ENCODE data around the gene METTL8. TPM values are rescaled to one million over a fixed set of nuclear protein-coding genes. Genes with fewer than 3 reads are reported as not detected.
"Not testable (repeated sequence)": the region's sequence is repeated elsewhere in the genome, so short reads cannot be mapped to it uniquely, and the experiment has no call there.

Gene METTL8
- total and polyA plus RNA-seq, 2 of the 13 experiments (the other 11 are each of a cell fraction or from before 2014, with no cell fraction given): 18.6 to 68.2 TPM

GRCh38 chr2:171360905-171361304 is 72.9 kb downstream of the METTL8 start (continued):
- no peak for TF ChIP-seq ERF (CRISPR knock-in tag; IDR thresholded peaks at IDR 0.05)
- TF ChIP-seq, protein P1, sequence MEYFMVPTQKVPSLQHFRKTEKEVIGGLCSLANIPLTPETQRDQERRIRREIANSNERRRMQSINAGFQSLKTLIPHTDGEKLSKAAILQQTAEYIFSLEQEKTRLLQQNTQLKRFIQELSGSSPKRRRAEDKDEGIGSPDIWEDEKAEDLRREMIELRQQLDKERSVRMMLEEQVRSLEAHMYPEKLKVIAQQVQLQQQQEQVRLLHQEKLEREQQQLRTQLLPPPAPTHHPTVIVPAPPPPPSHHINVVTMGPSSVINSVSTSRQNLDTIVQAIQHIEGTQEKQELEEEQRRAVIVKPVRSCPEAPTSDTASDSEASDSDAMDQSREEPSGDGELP (IDR thresholded peaks at IDR 0.05; ENCODE audit: borderline replicate concordance, low read depth): no peak
- no peak for TF ChIP-seq MEIS2 (CRISPR knock-in tag; IDR thresholded peaks at IDR 0.05)
- TF ChIP-seq SMAD3 (CRISPR knock-in tag; IDR thresholded peaks at IDR 0.05): no peak
- TF ChIP-seq CENPX (CRISPR knock-in tag; IDR thresholded peaks at IDR 0.05): no peak
- no peak for TF ChIP-seq ZNF558 (CRISPR knock-in tag; IDR thresholded peaks at IDR 0.05; ENCODE audit: borderline replicate concordance)
- no peak for TF ChIP-seq ZFYVE20 (CRISPR knock-in tag; IDR thresholded peaks at IDR 0.05; ENCODE audit: borderline replicate concordance, low read depth)
- TF ChIP-seq GFI1 (CRISPR knock-in tag; IDR thresholded peaks at IDR 0.05; ENCODE audit: borderline replicate concordance): no peak

DNA sequence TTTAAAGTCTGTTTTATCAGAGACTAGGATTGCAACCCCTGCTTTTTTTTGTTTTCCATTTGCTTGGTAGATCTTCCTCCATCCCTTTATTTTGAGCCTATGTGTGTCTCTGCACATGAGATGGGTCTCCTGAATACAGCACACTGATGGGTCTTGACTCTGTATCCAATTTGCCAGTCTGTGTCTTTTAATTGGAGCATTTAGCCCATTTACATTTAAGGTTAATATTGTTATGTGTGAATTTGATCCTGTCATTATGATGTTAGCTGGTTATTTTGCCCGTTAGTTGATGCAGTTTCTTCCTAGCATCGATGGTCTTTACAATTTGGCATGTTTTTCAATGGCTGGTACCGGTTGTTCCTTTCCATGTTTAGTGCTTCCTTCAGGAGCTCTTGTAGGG is 80.0 kb downstream of the METTL8 start:
- WGBS (ENCODE audit: low lambda C conversion rate): 100% methylated on average over 3 of the region's 3 CpGs
- CTCF ChIA-PET (ENCODE audit: low intra/inter-chr PET ratio, low total read pairs); H3K9me3 ChIP-seq (ENCODE audit: low read length); ATAC-seq; H3K79me2 ChIP-seq (ENCODE audit: insufficient read depth, low read length); H3K4me1 ChIP-seq (ENCODE audit: insufficient read depth, low read length); DNase-seq (ENCODE audit: low spot score); POLR2A ChIA-PET; H3K36me3 ChIP-seq (replicated peaks in 1 of 2; ENCODE audit: control insufficient read depth in 1 of 2, insufficient read depth in 2 of 2, low read length in 2 of 2); H3K27me3 ChIP-seq (ENCODE audit: control insufficient read depth in 1 of 2, insufficient read depth in 2 of 2, low read length in 2 of 2); in situ Hi-C loops (cut with HindIII; ENCODE audit: extremely low pct_ligation_motif_present, low pct_unique_long_range_greater_than_20kb); H3K4me3 ChIP-seq (replicated peaks in 1 of 3; ENCODE audit: insufficient read depth in 1 of 3, low read depth in 2 of 3, low read length in 3 of 3); BruUV-seq (replicated peaks); FAIRE-seq; H2AFZ ChIP-seq (ENCODE audit: low read length); H3K4me2 ChIP-seq (ENCODE audit: low read depth, low read length); intact Hi-C loops (cut with micrococcal nuclease; ENCODE audit: unreplicated experiment); H3K9ac ChIP-seq (ENCODE audit: insufficient read depth, low read depth, low read length); H4K20me1 ChIP-seq (ENCODE audit: insufficient read depth, low read length); H3K27ac ChIP-seq (ENCODE audit: extremely low read length, insufficient read depth, low read length): not testable (repeated sequence)

All from HepG2 (cell line).